ENCODE measurements around the gene LTF. TPM values are rescaled to one million over a fixed set of nuclear protein-coding genes. Genes with fewer than 3 reads are reported as not detected.

LTF gene
- total RNA-seq, result 1 to 10 TPM in 1 of 4 donors, under 1 TPM in 1, not detected in 2; 0.14 to 3.3 TPM

DNA sequence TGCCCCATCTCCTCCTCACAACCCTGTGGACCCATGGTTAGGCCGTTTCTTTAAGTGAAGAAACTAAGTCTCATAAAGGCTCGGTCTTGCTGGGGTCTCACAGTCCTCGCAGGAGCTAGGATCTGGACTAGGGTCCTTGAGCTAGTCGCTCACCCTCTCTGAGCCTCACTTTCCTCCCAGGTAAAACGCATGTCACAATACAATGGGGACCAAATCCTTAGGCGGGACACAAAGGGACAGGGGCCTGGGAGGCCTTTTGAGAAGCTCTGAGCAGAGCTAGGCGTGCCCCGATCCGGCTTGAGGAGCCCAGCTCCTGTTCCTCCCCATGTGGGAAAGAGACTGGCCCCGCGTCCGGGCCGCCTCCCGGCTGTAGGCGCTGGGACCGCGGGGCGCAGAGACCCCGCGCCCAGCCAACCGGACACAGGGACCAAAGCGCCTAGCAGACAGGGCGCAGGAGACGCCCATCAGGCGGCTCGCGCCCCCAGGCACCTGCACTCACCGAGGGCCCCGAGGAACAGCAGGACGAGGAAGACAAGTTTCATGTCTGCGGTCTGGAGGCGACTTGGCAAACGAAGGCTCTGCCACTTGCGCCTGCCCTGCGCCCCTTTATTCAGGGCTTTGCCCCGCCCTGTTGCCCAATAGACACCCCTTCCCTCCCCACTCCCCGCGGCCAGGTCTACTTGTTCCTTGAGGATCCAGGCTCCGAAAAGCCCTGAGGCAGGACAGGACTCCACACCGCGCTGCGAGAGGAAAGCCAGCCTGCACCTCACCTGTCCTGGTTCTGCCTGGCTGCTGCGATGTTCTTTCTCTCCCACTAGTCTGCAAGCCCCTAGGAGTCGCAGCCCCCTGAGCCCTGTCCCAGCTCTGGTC lies at the start of gene LTF:
Gene LTF, minus strand, starts transcription at position 580 of the 870 bp plus-strand sequence. Its CDS starts 38 bp downstream, at position 542.
- Histone ChIP-seq H3K27me3 (peaks cover 30% of the 10 kb centered on the region), H3K36me3 (no peaks in the 10 kb centered on the region), H3K27ac (no peak within 1 kb of the TSS), H3K9me3 (no peaks in the 10 kb centered on the region), H3K4me3 (no peak within 1 kb of the TSS), H3K4me1 (peaks cover 0 to 2% (median 0%) of the 10 kb centered on the region in 4 donors)
- no peak for TF ChIP-seq POLR2A (IDR thresholded peaks at IDR 0.05)
- in situ Hi-C loops (cut with MboI; ENCODE audit: low pct_ligation_motif_present in 1 of 4, low pct_unique_long_range_greater_than_20kb in 1 of 4, low sequenced_read_pairs in 3 of 4) (no loop called here), intact Hi-C loops (cut with DNase I; ENCODE audit: low total_unique reads) (no loop called here)
- 41 to 78% methylated on average over 3 to 40 of the region's 44 CpGs for WGBS, 2 donors (ENCODE audit: low coverage in 1 of 2)
- DNase-seq, result no peak

DNA sequence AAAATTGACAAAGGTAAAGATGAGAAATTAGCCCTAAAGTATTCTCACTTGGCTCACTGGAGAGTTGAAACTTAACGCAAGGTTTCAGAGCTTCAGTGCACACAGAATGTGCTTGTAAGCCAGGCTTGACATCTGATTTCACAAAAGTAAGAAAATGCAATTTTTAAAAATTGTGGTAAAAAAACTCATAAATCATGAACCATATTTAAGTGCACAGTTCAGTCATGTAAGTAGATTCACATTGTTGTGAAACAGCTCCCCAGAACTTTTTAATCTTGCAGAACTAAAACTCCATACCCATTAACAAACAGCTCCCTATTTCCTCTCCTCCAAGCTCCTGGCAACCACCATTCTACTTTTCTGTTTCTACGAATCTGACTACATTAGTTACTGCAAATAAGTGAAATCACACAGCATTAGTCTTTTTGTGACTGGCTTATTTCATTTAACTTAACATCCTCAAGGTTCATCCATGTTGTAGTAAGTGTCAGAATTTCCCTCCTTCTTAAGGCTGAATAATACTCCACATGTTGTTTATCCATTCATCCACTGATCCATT lies 47.6 kb upstream of the LTF start:
- 82 to 95% methylated on average over 2 of the region's 2 CpGs for WGBS, 2 donors (ENCODE audit: low coverage in 1 of 2)
- Histone ChIP-seq H3K27me3 (no peaks in the 10 kb centered on the region), H3K9me3 (no peaks in the 10 kb centered on the region), H3K4me3 (no peak overlapping the region), H3K27ac (no peak overlapping the region), H3K36me3 (no peaks in the 10 kb centered on the region), H3K4me1 (no peaks in the 10 kb centered on the region)
- TF ChIP-seq, protein P1, sequence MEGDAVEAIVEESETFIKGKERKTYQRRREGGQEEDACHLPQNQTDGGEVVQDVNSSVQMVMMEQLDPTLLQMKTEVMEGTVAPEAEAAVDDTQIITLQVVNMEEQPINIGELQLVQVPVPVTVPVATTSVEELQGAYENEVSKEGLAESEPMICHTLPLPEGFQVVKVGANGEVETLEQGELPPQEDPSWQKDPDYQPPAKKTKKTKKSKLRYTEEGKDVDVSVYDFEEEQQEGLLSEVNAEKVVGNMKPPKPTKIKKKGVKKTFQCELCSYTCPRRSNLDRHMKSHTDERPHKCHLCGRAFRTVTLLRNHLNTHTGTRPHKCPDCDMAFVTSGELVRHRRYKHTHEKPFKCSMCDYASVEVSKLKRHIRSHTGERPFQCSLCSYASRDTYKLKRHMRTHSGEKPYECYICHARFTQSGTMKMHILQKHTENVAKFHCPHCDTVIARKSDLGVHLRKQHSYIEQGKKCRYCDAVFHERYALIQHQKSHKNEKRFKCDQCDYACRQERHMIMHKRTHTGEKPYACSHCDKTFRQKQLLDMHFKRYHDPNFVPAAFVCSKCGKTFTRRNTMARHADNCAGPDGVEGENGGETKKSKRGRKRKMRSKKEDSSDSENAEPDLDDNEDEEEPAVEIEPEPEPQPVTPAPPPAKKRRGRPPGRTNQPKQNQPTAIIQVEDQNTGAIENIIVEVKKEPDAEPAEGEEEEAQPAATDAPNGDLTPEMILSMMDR (IDR thresholded peaks at IDR 0.05), result no peak
- TF ChIP-seq EP300 (IDR thresholded peaks at IDR 0.05; ENCODE audit: low read depth) (no peak), POLR2AphosphoS5 (IDR thresholded peaks at IDR 0.05) (no peak), POLR2A (IDR thresholded peaks at IDR 0.05) (no peak)
- in situ Hi-C loops (cut with MboI; ENCODE audit: low pct_ligation_motif_present in 1 of 4, low pct_unique_long_range_greater_than_20kb in 1 of 4, low sequenced_read_pairs in 3 of 4), result no loop called here
- intact Hi-C loops (cut with DNase I; ENCODE audit: low total_unique reads), result no loop called here
- no peak for DNase-seq

DNA sequence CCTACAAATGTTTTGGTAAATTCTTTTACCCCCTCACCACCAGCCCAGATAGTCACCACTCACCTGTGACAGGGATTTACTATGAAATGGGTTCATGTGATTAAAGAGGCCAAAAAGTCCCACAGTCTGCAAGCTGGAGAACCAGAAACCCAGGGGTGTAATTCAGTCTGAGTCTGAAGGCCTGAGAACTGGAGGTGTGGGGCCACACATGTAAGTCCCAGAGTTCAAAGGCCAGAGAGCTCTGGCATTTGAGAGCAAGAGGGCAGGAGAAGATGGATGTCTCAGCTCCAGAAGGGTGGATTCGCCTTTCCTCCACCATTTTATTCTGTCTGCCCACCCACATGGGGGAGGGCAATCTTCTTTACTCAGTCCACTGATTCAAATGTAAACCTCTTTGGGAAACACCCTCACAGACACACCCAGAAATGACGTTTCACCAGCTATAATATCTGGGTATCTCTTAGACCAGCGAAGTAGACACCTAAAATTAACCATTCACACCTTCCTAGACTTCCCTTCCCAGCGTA lies 45.0 kb upstream of the LTF start:
- Histone ChIP-seq H3K4me1 (no peaks in the 10 kb centered on the region), H3K4me3 (no peak overlapping the region), H3K27ac (no peak overlapping the region), H3K36me3 (no peaks in the 10 kb centered on the region), H3K9me3 (no peaks in the 10 kb centered on the region), H3K27me3 (no peaks in the 10 kb centered on the region)
- WGBS, 2 donors (ENCODE audit: low coverage in 1 of 2), result 55% methylated on average over 4 of the region's 4 CpGs; no CpG with 5 or more reads in 1 of the 2 donors
- TF ChIP-seq POLR2A (IDR thresholded peaks at IDR 0.05) (no peak), POLR2AphosphoS5 (IDR thresholded peaks at IDR 0.05) (no peak), EP300 (IDR thresholded peaks at IDR 0.05; ENCODE audit: low read depth) (no peak)
- TF ChIP-seq, protein P1 (IDR thresholded peaks at IDR 0.05), result no peak
- intact Hi-C loops (cut with DNase I; ENCODE audit: low total_unique reads), result no loop called here
- in situ Hi-C loops (cut with MboI; ENCODE audit: low pct_ligation_motif_present in 1 of 4, low pct_unique_long_range_greater_than_20kb in 1 of 4, low sequenced_read_pairs in 3 of 4), result loop anchor here in 2 of 4 donors (10.0 kb wide), 2 partner anchors 45 to 125 kb away; no protein-coding TSS in a partner anchor
- DNase-seq, result no peak

DNA sequence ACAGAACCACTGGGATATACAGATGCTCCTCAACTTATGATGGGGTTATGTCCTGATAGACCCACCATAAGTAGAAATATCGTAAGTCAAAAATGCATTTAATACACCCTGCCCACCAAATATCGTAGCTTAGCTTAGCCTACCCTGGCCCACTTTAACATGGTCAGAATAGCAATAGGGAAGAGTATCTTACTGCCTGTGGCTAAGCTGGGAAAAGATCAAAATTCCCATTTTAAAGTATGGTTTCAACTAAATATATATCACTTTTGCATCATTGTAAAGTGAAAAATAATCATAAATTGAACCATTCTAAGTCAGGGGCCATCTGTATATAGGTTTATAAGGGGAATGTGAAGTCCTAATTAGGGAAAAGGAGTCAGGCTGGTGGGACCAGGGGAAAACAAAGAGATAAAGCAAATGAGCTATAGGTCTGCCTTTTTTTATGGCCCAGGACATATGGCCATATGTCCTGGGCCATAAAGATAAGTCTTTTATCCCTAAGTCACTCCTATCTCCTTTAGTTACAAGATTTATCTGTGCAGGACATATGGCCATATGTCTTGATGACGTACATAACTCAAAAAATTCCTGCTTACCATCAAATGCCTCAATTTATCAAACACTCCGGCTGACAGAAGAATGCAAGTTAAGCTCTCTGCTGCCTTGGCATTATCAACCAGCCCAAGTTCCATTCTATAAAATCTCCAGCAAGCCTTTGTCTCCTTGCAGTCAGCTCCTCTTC lies 44.3 kb upstream of the LTF start:
- DNase-seq, result no peak
- in situ Hi-C loops (cut with MboI; ENCODE audit: low pct_ligation_motif_present in 1 of 4, low pct_unique_long_range_greater_than_20kb in 1 of 4, low sequenced_read_pairs in 3 of 4) (loop anchor here in 2 of 4 donors (10.0 kb wide), 2 partner anchors 46 to 126 kb away; no protein-coding TSS in a partner anchor), intact Hi-C loops (cut with DNase I; ENCODE audit: low total_unique reads) (no loop called here)
- no peaks in the 10 kb centered on the region for H3K4me1 ChIP-seq
- no peak overlapping the region for H3K27ac ChIP-seq
- 87 to 96% methylated on average over 2 to 4 of the region's 4 CpGs for WGBS, 2 donors (ENCODE audit: low coverage in 1 of 2)
- H3K27me3 ChIP-seq, result no peaks in the 10 kb centered on the region
- no peak overlapping the region for H3K4me3 ChIP-seq
- H3K9me3 ChIP-seq, result no peaks in the 10 kb centered on the region
- H3K36me3 ChIP-seq, result no peaks in the 10 kb centered on the region
- TF ChIP-seq POLR2A (IDR thresholded peaks at IDR 0.05) (no peak), EP300 (IDR thresholded peaks at IDR 0.05; ENCODE audit: low read depth) (no peak), POLR2AphosphoS5 (IDR thresholded peaks at IDR 0.05) (no peak)
